GM12878 (cell line): Measurements from ENCODE around the gene TOX2. TPM values are rescaled to one million over a fixed set of nuclear protein-coding genes. Genes with fewer than 3 reads are reported as not detected.

Source experiments
- ATAC-seq: fragments of 200-7000 bp; cut with Tn5 transposase; 3 replicates; pipeline ENCODE4 v1.9.1; 2020; ENCODE audit warnings: mild to moderate bottlenecking, moderate library complexity
- BruUV-seq: library from RNA; stranded (reverse); fragments of 400-500 nt; replicated peaks from 2 replicates; lab custom pipeline; 2021; lab: Mats Ljungman, UMichigan
- CTCF ChIA-PET: fragments of 300-600 bp; sonication (Branson Sonifier 250); formaldehyde crosslinking; extraction: SDS; loops from one replicate; lab custom pipeline; 2021; ENCODE audit warnings: inconsistent platforms; lab: Yijun Ruan, JAX
- POLR2A ChIA-PET: fragments of 350-600 bp; formaldehyde crosslinking; extraction: SDS; loops from one replicate; lab custom pipeline; 2021; ENCODE audit warnings: inconsistent platforms; lab: Charles Lee
- RAD21 ChIA-PET: fragments of 300-600 bp; sonication (Branson Sonifier 250); formaldehyde crosslinking; loops from one replicate; lab custom pipeline; 2023; ENCODE audit warnings: antibody characterized with exemption; ENCODE audit not compliant: unreplicated experiment; lab: Charles Lee
- SMC1A ChIA-PET: fragments of 300-600 bp; sonication (Branson Sonifier 250); formaldehyde crosslinking; loops from one replicate; lab custom pipeline; 2023; ENCODE audit not compliant: unreplicated experiment, uncharacterized antibody; lab: Charles Lee
- DNase-seq: peaks from one replicate; pipeline ENCODE4 v3.0.0-alpha.2; 2011; ENCODE audit warnings: low read depth, low spot score
- FAIRE-seq: peaks from 3 replicates; lab custom pipeline; 2011; peaks lifted over from hg19 to GRCh38; lab: Jason Lieb, UNC
- H2AFZ ChIP-seq: 2 replicates; pipeline ENCODE4 v1.6.0; 2011; ENCODE audit warnings: low read depth, low read length, control low read depth; ENCODE audit not compliant: control insufficient read depth
- H3K27ac ChIP-seq: 2 replicates; pipeline ENCODE4 v1.5.1; 2011; ENCODE audit warnings: control low read depth; ENCODE audit not compliant: control insufficient read depth, insufficient read depth
- H3K27me3 ChIP-seq, 2 experiments: replicated peaks in 1 of 2; 2 replicates each; pipeline versions ENCODE4 v1.6.0 to v1.6.1; 2011; ENCODE audit warnings: low read length in 1 of 2; ENCODE audit not compliant: control insufficient read depth in 2 of 2, insufficient read depth in 2 of 2
- H3K36me3 ChIP-seq, 2 experiments: 2 replicates each; pipeline ENCODE4 v1.5.1; 2011; ENCODE audit warnings: low read length in 1 of 2; ENCODE audit not compliant: control insufficient read depth in 2 of 2, insufficient read depth in 2 of 2
- H3K4me1 ChIP-seq: 2 replicates; pipeline ENCODE4 v1.6.1; 2011; ENCODE audit warnings: mild to moderate bottlenecking, low read length, moderate library complexity, mixed read lengths; ENCODE audit not compliant: control insufficient read depth, insufficient read depth
- H3K4me2 ChIP-seq: 2 replicates; pipeline ENCODE4 v1.6.0; 2011; ENCODE audit warnings: control low read depth; ENCODE audit not compliant: control insufficient read depth, insufficient read depth
- H3K4me3 ChIP-seq: fragments of 200-600 bp; sonication (generic); 2 replicates; pipeline ENCODE4 v1.5.1; 2016
- H3K79me2 ChIP-seq: 2 replicates; pipeline ENCODE4 v1.6.0; 2011; ENCODE audit warnings: low read length; ENCODE audit not compliant: control insufficient read depth, insufficient read depth
- H3K9ac ChIP-seq: 2 replicates; pipeline ENCODE4 v1.8.0; 2011; ENCODE audit warnings: low read length, control low read depth, mixed read lengths; ENCODE audit not compliant: control insufficient read depth, insufficient read depth
- H3K9me3 ChIP-seq: replicated peaks from 3 replicates; pipeline ENCODE4 v1.5.1; 2011; ENCODE audit warnings: mild to moderate bottlenecking, low read length; ENCODE audit not compliant: control insufficient read depth, insufficient read depth
- H4K20me1 ChIP-seq: 2 replicates; pipeline ENCODE4 v1.6.0; 2011; ENCODE audit not compliant: control insufficient read depth, insufficient read depth
- BCL11A ChIP-seq: IDR thresholded peaks from 2 replicates; pipeline ENCODE4 v1.6.1; 2011; ENCODE audit warnings: low read depth, low read length
- BMI1 ChIP-seq: fragments of 450-650 bp; IDR thresholded peaks from 2 replicates; pipeline ENCODE4 v1.6.1; 2016; ENCODE audit warnings: mild to moderate bottlenecking, moderate library complexity, borderline replicate concordance
- DPF2 ChIP-seq: fragments of 450-650 bp; IDR thresholded peaks from 2 replicates; pipeline ENCODE4 v1.6.1; 2017; ENCODE audit warnings: mild to moderate bottlenecking
- EP300 ChIP-seq, 2 experiments: fragments of 150-350 bp in 1 of 2; IDR thresholded peaks; 2 replicates each; pipeline ENCODE4 v1.6.1; 2011 to 2012; ENCODE audit warnings: low read depth in 2 of 2, low read length in 2 of 2, borderline replicate concordance in 1 of 2, improper control_type of control experiment in 1 of 2, inconsistent platforms in 1 of 2; ENCODE audit not compliant: control insufficient read depth in 1 of 2
- FOXM1 ChIP-seq: IDR thresholded peaks from 2 replicates; pipeline ENCODE4 v1.6.1; 2012; ENCODE audit warnings: low read depth, mild to moderate bottlenecking, inconsistent platforms, low read length, moderate library complexity
- NR2C2 ChIP-seq: IDR thresholded peaks from 2 replicates; pipeline ENCODE4 v1.6.1; 2011; ENCODE audit warnings: borderline replicate concordance, low read depth; ENCODE audit not compliant: control insufficient read depth, insufficient read length
- NR2F1 ChIP-seq: fragments of 450-650 bp; conservative IDR thresholded peaks from 2 replicates; pipeline ENCODE4 v1.6.1; 2017; ENCODE audit warnings: mild to moderate bottlenecking
- POLR2A ChIP-seq: IDR thresholded peaks from 2 replicates; pipeline ENCODE4 v1.6.1; 2011; ENCODE audit warnings: low read depth, mild to moderate bottlenecking, low read length
- ZNF24 ChIP-seq: fragments of 450-650 bp; IDR thresholded peaks from 2 replicates; pipeline ENCODE4 v1.6.1; 2017; ENCODE audit warnings: antibody characterized with exemption, mild to moderate bottlenecking
- WGBS: methylation state at CpG from one replicate; pipeline ENCODE4 v1.1.6; 2016; ENCODE audit warnings: low lambda C conversion rate; ENCODE audit not compliant: insufficient replicate concordance, insufficient coverage; ENCODE audit errors: missing lambda C conversion rate; 5-methylcytosine and 5-hydroxymethylcytosine counted together
- in situ Hi-C: fragments of 300-500 bp; cut with MboI; formaldehyde crosslinking; loops from 9 replicates; pipeline ENCODE4 v1.14.3; 2018; ENCODE audit warnings: mixed read lengths
- intact Hi-C: fragments of 100-400 bp; cut with micrococcal nuclease; formaldehyde crosslinking; loops from one replicate; pipeline ENCODE4 v1.14.2; 2022; ENCODE audit not compliant: unreplicated experiment
- polyA plus RNA-seq, 11 experiments: library from polyadenylated mRNA; depleted of rRNA in 4 of 11; unstranded in 6 of 11; stranded (reverse) in 5 of 11; fragments of >200 nt; fragmentation: Nextera tagmentation in 4 of 11; fragmentation: Illumina TruSeq in 1 of 11; extraction: Ambion mirVana in 4 of 11; extraction: Trizol in 1 of 11; gene quantifications; 1 replicate in 1 of 11; 2 replicates in 10 of 11; pipeline versions ENCODE4 v1.2.1 to v1.2.3, GENCODE V29; 2011 to 2016; ENCODE audit warnings: inconsistent platforms in 2 of 11, missing spikeins in 2 of 11, low read depth in 1 of 11
- total RNA-seq, 4 experiments: library from RNA; depleted of rRNA in 3 of 4; stranded (reverse); fragments of >200 nt in 3 of 4; fragmentation: Illumina TruSeq in 1 of 4; extraction: Trizol in 1 of 4; gene quantifications; 2 replicates each; pipeline versions ENCODE4 v1.2.1 to v1.2.3, GENCODE V29; 2013 to 2021
- TF ChIP-seq, protein P1 (sequence below): fragments of 150-350 bp; IDR thresholded peaks from 2 replicates; pipeline ENCODE4 v1.6.1; 2016; ENCODE audit warnings: low read depth, low read length
- TF ChIP-seq, protein P2 (sequence below): IDR thresholded peaks from 2 replicates; pipeline ENCODE4 v1.6.1; 2011; ENCODE audit warnings: borderline replicate concordance, low read depth, mild to moderate bottlenecking, moderate library complexity, mixed read lengths, low read length; ENCODE audit not compliant: insufficient read depth; ENCODE audit errors: extremely low read length
- TF ChIP-seq, protein P3 (sequence below): fragments of 450-650 bp; IDR thresholded peaks from 2 replicates; pipeline ENCODE4 v1.6.1; 2016; ENCODE audit warnings: mild to moderate bottlenecking
- TF ChIP-seq, protein P4 (sequence below): IDR thresholded peaks from 2 replicates; pipeline ENCODE4 v1.6.1; 2012; ENCODE audit warnings: mild to moderate bottlenecking, low read depth, low read length
- TF ChIP-seq, protein P5 (sequence below): IDR thresholded peaks from 2 replicates; pipeline ENCODE4 v1.6.1; 2012; ENCODE audit warnings: low read length, inconsistent platforms

The TOX2 gene
- total and polyA plus RNA-seq, 10 of the 15 experiments (the other 5 are each of a cell fraction or from before 2014, with no cell fraction given), result 2.6 to 40.5 (median 7.9) TPM

DNA sequence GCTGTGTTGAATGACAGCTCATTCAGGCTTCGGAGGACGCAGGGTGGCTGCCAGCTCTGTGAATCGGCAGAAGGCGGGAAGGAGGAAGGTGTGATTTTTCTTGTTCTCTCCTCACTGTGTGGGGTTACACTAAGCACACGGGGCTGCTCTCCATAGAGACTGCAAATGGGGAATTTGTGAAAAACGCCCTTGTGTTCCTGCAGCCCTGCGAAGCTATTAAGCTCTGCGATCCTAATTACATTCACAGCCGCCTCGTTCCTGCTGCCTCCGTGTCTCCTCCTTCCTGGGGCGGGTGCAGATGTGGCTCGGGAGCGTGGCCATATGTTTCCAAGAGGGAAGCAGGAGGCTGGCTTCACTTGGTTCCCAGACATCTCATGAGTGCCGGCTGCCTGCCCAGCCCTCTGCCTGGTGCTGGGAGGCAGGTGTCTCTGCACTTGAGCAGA, 124.0 kb downstream of the TOX2 start:
- WGBS, result 75% methylated on average over 15 of the region's 15 CpGs
- ATAC-seq (no peak), DNase-seq (no peak), FAIRE-seq (no peak)
- Histone ChIP-seq H3K4me3 (no peak overlapping the region), H3K27ac (no peak overlapping the region), H2AFZ (no peak overlapping the region), H4K20me1 (no peaks in the 10 kb centered on the region), H3K9me3 (no peaks in the 10 kb centered on the region), H3K9ac (no peak overlapping the region), H3K4me2 (no peak overlapping the region), H3K4me1 (no peaks in the 10 kb centered on the region), H3K36me3 (no peaks in the 10 kb centered on the region), H3K27me3 (no peaks in the 10 kb centered on the region), H3K79me2 (no peaks in the 10 kb centered on the region)
- ChIA-PET RAD21 (no interaction called here), CTCF (no interaction called here), SMC1A (interaction anchor here (1.4 kb wide), 1 partner anchor 13 kb away, joined by 3 read pairs; no protein-coding TSS in a partner anchor), POLR2A (no interaction called here)
- TF ChIP-seq EP300 (IDR thresholded peaks at IDR 0.05; ENCODE audit: borderline replicate concordance in 1 of 2, control insufficient read depth in 1 of 2, low read depth in 2 of 2, low read length in 2 of 2), result no peak
- no peak for TF ChIP-seq BMI1
- TF ChIP-seq, protein P1, sequence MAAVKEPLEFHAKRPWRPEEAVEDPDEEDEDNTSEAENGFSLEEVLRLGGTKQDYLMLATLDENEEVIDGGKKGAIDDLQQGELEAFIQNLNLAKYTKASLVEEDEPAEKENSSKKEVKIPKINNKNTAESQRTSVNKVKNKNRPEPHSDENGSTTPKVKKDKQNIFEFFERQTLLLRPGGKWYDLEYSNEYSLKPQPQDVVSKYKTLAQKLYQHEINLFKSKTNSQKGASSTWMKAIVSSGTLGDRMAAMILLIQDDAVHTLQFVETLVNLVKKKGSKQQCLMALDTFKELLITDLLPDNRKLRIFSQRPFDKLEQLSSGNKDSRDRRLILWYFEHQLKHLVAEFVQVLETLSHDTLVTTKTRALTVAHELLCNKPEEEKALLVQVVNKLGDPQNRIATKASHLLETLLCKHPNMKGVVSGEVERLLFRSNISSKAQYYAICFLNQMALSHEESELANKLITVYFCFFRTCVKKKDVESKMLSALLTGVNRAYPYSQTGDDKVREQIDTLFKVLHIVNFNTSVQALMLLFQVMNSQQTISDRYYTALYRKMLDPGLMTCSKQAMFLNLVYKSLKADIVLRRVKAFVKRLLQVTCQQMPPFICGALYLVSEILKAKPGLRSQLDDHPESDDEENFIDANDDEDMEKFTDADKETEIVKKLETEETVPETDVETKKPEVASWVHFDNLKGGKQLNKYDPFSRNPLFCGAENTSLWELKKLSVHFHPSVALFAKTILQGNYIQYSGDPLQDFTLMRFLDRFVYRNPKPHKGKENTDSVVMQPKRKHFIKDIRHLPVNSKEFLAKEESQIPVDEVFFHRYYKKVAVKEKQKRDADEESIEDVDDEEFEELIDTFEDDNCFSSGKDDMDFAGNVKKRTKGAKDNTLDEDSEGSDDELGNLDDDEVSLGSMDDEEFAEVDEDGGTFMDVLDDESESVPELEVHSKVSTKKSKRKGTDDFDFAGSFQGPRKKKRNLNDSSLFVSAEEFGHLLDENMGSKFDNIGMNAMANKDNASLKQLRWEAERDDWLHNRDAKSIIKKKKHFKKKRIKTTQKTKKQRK, result no peak
- TF ChIP-seq, protein P2, sequence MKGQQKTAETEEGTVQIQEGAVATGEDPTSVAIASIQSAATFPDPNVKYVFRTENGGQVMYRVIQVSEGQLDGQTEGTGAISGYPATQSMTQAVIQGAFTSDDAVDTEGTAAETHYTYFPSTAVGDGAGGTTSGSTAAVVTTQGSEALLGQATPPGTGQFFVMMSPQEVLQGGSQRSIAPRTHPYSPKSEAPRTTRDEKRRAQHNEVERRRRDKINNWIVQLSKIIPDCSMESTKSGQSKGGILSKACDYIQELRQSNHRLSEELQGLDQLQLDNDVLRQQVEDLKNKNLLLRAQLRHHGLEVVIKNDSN, result no peak
- TF ChIP-seq NR2C2, result no peak
- no peak for TF ChIP-seq POLR2A
- no peak for TF ChIP-seq FOXM1
- no peak for TF ChIP-seq ZNF24
- no peak for TF ChIP-seq NR2F1
- TF ChIP-seq, protein P3, sequence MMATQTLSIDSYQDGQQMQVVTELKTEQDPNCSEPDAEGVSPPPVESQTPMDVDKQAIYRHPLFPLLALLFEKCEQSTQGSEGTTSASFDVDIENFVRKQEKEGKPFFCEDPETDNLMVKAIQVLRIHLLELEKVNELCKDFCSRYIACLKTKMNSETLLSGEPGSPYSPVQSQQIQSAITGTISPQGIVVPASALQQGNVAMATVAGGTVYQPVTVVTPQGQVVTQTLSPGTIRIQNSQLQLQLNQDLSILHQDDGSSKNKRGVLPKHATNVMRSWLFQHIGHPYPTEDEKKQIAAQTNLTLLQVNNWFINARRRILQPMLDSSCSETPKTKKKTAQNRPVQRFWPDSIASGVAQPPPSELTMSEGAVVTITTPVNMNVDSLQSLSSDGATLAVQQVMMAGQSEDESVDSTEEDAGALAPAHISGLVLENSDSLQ, result no peak
- TF ChIP-seq DPF2, result no peak
- no peak for TF ChIP-seq BCL11A
- TF ChIP-seq, protein P4, sequence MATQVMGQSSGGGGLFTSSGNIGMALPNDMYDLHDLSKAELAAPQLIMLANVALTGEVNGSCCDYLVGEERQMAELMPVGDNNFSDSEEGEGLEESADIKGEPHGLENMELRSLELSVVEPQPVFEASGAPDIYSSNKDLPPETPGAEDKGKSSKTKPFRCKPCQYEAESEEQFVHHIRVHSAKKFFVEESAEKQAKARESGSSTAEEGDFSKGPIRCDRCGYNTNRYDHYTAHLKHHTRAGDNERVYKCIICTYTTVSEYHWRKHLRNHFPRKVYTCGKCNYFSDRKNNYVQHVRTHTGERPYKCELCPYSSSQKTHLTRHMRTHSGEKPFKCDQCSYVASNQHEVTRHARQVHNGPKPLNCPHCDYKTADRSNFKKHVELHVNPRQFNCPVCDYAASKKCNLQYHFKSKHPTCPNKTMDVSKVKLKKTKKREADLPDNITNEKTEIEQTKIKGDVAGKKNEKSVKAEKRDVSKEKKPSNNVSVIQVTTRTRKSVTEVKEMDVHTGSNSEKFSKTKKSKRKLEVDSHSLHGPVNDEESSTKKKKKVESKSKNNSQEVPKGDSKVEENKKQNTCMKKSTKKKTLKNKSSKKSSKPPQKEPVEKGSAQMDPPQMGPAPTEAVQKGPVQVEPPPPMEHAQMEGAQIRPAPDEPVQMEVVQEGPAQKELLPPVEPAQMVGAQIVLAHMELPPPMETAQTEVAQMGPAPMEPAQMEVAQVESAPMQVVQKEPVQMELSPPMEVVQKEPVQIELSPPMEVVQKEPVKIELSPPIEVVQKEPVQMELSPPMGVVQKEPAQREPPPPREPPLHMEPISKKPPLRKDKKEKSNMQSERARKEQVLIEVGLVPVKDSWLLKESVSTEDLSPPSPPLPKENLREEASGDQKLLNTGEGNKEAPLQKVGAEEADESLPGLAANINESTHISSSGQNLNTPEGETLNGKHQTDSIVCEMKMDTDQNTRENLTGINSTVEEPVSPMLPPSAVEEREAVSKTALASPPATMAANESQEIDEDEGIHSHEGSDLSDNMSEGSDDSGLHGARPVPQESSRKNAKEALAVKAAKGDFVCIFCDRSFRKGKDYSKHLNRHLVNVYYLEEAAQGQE, result no peak
- TF ChIP-seq, protein P5, sequence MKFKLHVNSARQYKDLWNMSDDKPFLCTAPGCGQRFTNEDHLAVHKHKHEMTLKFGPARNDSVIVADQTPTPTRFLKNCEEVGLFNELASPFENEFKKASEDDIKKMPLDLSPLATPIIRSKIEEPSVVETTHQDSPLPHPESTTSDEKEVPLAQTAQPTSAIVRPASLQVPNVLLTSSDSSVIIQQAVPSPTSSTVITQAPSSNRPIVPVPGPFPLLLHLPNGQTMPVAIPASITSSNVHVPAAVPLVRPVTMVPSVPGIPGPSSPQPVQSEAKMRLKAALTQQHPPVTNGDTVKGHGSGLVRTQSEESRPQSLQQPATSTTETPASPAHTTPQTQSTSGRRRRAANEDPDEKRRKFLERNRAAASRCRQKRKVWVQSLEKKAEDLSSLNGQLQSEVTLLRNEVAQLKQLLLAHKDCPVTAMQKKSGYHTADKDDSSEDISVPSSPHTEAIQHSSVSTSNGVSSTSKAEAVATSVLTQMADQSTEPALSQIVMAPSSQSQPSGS, result no peak
- intact Hi-C loops, result no loop called here
- in situ Hi-C loops, result no loop called here
- no TSS peak for BruUV-seq
